Measurements from ENCODE around the gene MAOB. TPM values are rescaled to one million over a fixed set of nuclear protein-coding genes. Genes with fewer than 3 reads are reported as not detected.

The MAOB gene
- total and polyA plus RNA-seq, 12 donors: 10.8 to 90.0 (median 41.2) TPM

GRCh38 chrX:43847352-43847751, 34.9 kb downstream of the MAOB start:
- intact Hi-C loops (cut with DNase I): no loop called here
- TF ChIP-seq POLR2A (IDR thresholded peaks at IDR 0.05): no peak
- no peak for TF ChIP-seq CTCF (IDR thresholded peaks at IDR 0.05)
- Histone ChIP-seq H3K36me3 (replicated peaks in 1 of 2) (no peaks in the 10 kb centered on the region), H3K4me3 (no peak overlapping the region), H3K9me3 (replicated peaks in 1 of 3) (no peaks in the 10 kb centered on the region), H3K27ac (no peak overlapping the region), H3K4me1 (replicated peaks in 1 of 2) (peaks cover 0 to 11% of the 10 kb centered on the region in 2 donors), H3K27me3 (peaks cover 6% of the 10 kb centered on the region)
- DNase-seq: no peak
- 87 to 96% (median 92%) methylated on average over 2 of the region's 2 CpGs for WGBS, 4 donors

- Histone ChIP-seq H3K27ac (no peak overlapping the region), H3K4me1 (replicated peaks in 1 of 2) (peaks cover 0 to 11% of the 10 kb centered on the region in 2 donors), H3K27me3 (peaks cover 6% of the 10 kb centered on the region), H3K4me3 (no peak overlapping the region), H3K36me3 (replicated peaks in 1 of 2) (no peaks in the 10 kb centered on the region), H3K9me3 (replicated peaks in 1 of 3) (no peaks in the 10 kb centered on the region)
- no peak for DNase-seq
- intact Hi-C loops (cut with DNase I): no loop called here
- TF ChIP-seq CTCF (IDR thresholded peaks at IDR 0.05) (no peak), POLR2A (IDR thresholded peaks at IDR 0.05) (no peak)
Measured at GRCh38 chrX:43846558-43846957, 35.7 kb downstream of the MAOB start.

DNA sequence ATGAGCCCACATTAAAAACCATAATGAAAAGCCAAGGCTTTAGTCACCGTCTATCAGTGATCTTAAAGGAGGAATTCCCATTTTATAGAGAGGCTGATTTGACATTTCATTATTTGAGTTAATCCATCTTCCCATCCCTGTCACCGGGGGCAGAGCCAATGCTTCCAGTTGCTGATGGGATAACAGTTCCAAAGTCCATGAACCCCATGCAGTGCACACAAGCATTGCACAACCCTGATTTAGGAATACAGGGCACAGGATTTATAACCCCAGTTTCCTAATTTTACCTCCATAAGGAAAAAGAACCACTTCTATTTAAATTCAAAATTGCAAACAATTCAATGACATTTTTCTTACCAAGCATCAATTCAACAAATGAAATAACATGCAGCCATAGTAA, 36.5 kb downstream of the MAOB start:
- no peak overlapping the region for H3K27ac ChIP-seq
- TF ChIP-seq POLR2A (IDR thresholded peaks at IDR 0.05): no peak
- no peak for TF ChIP-seq CTCF (IDR thresholded peaks at IDR 0.05)
- intact Hi-C loops (cut with DNase I): no loop called here
- H3K9me3 ChIP-seq (replicated peaks in 1 of 3): no peaks in the 10 kb centered on the region
- peaks cover 6% of the 10 kb centered on the region for H3K27me3 ChIP-seq
- WGBS, 4 donors: 79 to 93% (median 88%) methylated on average over 2 of the region's 2 CpGs
- H3K4me3 ChIP-seq: no peak overlapping the region
- no peaks in the 10 kb centered on the region for H3K36me3 ChIP-seq (replicated peaks in 1 of 2)
- no peak for DNase-seq
- peaks cover 0 to 11% of the 10 kb centered on the region in 2 donors for H3K4me1 ChIP-seq (replicated peaks in 1 of 2)

DNA sequence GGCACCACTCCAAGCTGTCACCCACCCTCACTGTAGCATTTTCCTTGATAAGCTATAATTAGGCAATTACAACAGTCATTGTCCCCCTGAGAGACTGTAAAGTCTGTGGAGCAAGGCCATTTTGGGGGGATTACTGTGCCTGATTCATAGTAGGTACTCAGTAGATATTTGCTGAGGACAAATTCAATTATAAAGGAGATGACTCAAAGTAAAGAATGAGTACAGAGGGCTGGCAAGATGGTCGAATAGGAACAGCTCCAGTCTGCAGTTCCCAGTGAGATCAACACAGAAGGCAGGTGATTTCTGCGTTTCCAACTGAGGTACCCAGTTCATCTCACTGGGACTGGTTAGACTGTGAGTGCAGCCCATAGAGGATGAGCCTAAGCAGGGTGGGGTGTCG, 42.0 kb downstream of the MAOB start:
- TF ChIP-seq POLR2A (IDR thresholded peaks at IDR 0.05) (no peak), CTCF (IDR thresholded peaks at IDR 0.05) (no peak)
- H3K27ac ChIP-seq: no peak overlapping the region
- intact Hi-C loops (cut with DNase I): no loop called here
- H3K27me3 ChIP-seq: peaks cover 2% of the 10 kb centered on the region
- H3K9me3 ChIP-seq (replicated peaks in 1 of 3): no peaks in the 10 kb centered on the region
- WGBS, 4 donors: 58 to 88% (median 59%) methylated on average over 3 of the region's 3 CpGs; no CpG with 5 or more reads in 1 of the 4 donors
- H3K4me3 ChIP-seq: no peak overlapping the region
- H3K4me1 ChIP-seq (replicated peaks in 1 of 2): no peaks in the 10 kb centered on the region
- no peak for DNase-seq
- H3K36me3 ChIP-seq (replicated peaks in 1 of 2): no peaks in the 10 kb centered on the region
